Stomach (tissue), 9 donors: ENCODE results near the gene UBE2U. TPM values are rescaled to one million over a fixed set of nuclear protein-coding genes. Genes with fewer than 3 reads are reported as not detected.

Experiments
- DNase-seq, 2 donors: peaks; one replicate each; pipeline versions ENCODE4 v3.0.0 to v3.0.0-alpha.2; 2013 to 2019
- H3K27ac ChIP-seq, 5 donors: fragments of 200-600 bp in 4 of 5; sonication (generic) in 4 of 5; one replicate each; pipeline ENCODE4 v1.5.1; 2013 to 2019; ENCODE audit warnings: mild to moderate bottlenecking in 1 of 5, moderate library complexity in 1 of 5
- H3K27me3 ChIP-seq, 3 donors: fragments of 200-600 bp; sonication (generic); one replicate each; pipeline ENCODE4 v1.5.1; 2017 to 2019; ENCODE audit warnings: mixed run types in 1 of 3
- H3K36me3 ChIP-seq, 4 donors: fragments of 200-600 bp; sonication (generic); 1 replicate in 3 of 4; 2 replicates in 1 of 4; pipeline ENCODE4 v1.5.1; 2016 to 2019
- H3K4me1 ChIP-seq, 4 donors: fragments of 200-600 bp; sonication (generic); one replicate each; pipeline ENCODE4 v1.5.1; 2016 to 2019
- H3K4me3 ChIP-seq, 4 donors: fragments of 200-600 bp; sonication (generic) in 3 of 4; one replicate each; pipeline ENCODE4 v1.5.1; 2016 to 2019; ENCODE audit warnings: mild to moderate bottlenecking in 1 of 4
- H3K9me3 ChIP-seq, 4 donors: fragments of 200-600 bp; sonication (generic); one replicate each; pipeline ENCODE4 v1.5.1; 2016 to 2019
- EP300 ChIP-seq: sonication (generic); formaldehyde crosslinking; IDR thresholded peaks from one replicate; pipeline ENCODE4 v1.6.1; 2017; ENCODE audit warnings: antibody characterized with exemption
- POLR2A ChIP-seq, 4 donors: fragments of 450-650 bp; IDR thresholded peaks; one replicate each; pipeline ENCODE4 v1.6.1; 2016; ENCODE audit warnings: antibody characterized with exemption in 4 of 4, control low read depth in 2 of 4, mild to moderate bottlenecking in 1 of 4, moderate library complexity in 1 of 4
- POLR2AphosphoS5 ChIP-seq, 3 donors: sonication (generic); formaldehyde crosslinking; IDR thresholded peaks; one replicate each; pipeline ENCODE4 v1.6.1; 2016; ENCODE audit warnings: antibody characterized with exemption in 3 of 3
- WGBS, 5 donors: extraction: QIAGEN DNeasy Blood & Tissue Kit in 3 of 5; methylation state at CpG; one replicate each; pipeline versions ENCODE4 v1.1.5 to v1.1.7; 2013 to 2018; 5-methylcytosine and 5-hydroxymethylcytosine counted together
- intact Hi-C: fragments of 100-400 bp; cut with DNase I; formaldehyde crosslinking; loops from one replicate; pipeline ENCODE4 v1.15.1; 2023; ENCODE audit warnings: low total_unique reads
- polyA plus RNA-seq, 3 donors: library from polyadenylated mRNA; stranded (reverse); fragments of 200-250 nt; gene quantifications; one replicate each; pipeline ENCODE4 v1.2.3, GENCODE V29; 2013
- total RNA-seq, 5 donors: library from RNA; depleted of rRNA; stranded (reverse); fragments of >200 nt; gene quantifications; one replicate each; pipeline versions ENCODE4 v1.1.0 to v1.2.3, GENCODE V29; 2014 to 2016
- TF ChIP-seq, protein P1 (sequence below), 7 experiments: fragments of 450-650 bp in 4 of 7; fragments of 200-600 bp in 3 of 7; sonication (generic) in 3 of 7; IDR thresholded peaks; one replicate each; pipeline ENCODE4 v1.5.1; 2016 to 2019; ENCODE audit warnings: antibody characterized with exemption in 7 of 7, control low read depth in 2 of 7, mild to moderate bottlenecking in 1 of 7
- donor health status: healthy with polysubstance abuse.
- donor health status: Bipolar disorder and iron deficiency.
- donor health status: healthy.

Gene UBE2U
- total and polyA plus RNA-seq, 8 donors = 0.08 TPM; not detected in 7

- intact Hi-C loops = no loop called here
- DNase-seq = peak in 1 of 2 donors; percentile 63
- peaks cover 2 to 11% (median 2%) of the 10 kb centered on the region in 4 donors for H3K36me3 ChIP-seq
- H3K4me3 ChIP-seq = no peak overlapping the region
- TF ChIP-seq, protein P1, sequence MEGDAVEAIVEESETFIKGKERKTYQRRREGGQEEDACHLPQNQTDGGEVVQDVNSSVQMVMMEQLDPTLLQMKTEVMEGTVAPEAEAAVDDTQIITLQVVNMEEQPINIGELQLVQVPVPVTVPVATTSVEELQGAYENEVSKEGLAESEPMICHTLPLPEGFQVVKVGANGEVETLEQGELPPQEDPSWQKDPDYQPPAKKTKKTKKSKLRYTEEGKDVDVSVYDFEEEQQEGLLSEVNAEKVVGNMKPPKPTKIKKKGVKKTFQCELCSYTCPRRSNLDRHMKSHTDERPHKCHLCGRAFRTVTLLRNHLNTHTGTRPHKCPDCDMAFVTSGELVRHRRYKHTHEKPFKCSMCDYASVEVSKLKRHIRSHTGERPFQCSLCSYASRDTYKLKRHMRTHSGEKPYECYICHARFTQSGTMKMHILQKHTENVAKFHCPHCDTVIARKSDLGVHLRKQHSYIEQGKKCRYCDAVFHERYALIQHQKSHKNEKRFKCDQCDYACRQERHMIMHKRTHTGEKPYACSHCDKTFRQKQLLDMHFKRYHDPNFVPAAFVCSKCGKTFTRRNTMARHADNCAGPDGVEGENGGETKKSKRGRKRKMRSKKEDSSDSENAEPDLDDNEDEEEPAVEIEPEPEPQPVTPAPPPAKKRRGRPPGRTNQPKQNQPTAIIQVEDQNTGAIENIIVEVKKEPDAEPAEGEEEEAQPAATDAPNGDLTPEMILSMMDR (IDR thresholded peaks at IDR 0.05) = no peak
- TF ChIP-seq EP300 = no peak
- no peak for TF ChIP-seq POLR2A (IDR thresholded peaks at IDR 0.05)
- TF ChIP-seq POLR2AphosphoS5 (IDR thresholded peaks at IDR 0.05) = no peak
- 59 to 75% (median 71%) methylated on average over 5 of the region's 5 CpGs for WGBS, 5 donors
- no peaks in the 10 kb centered on the region for H3K9me3 ChIP-seq
- H3K4me1 ChIP-seq = peaks cover 0 to 21% (median 10%) of the 10 kb centered on the region in 4 donors
- no peaks in the 10 kb centered on the region for H3K27me3 ChIP-seq
- peak overlapping the region in 1 of 5 donors; percentile 16 for H3K27ac ChIP-seq
These were observed 19.9 kb upstream of the UBE2U start for GRCh38 chr1:64183395-64184002.

DNA sequence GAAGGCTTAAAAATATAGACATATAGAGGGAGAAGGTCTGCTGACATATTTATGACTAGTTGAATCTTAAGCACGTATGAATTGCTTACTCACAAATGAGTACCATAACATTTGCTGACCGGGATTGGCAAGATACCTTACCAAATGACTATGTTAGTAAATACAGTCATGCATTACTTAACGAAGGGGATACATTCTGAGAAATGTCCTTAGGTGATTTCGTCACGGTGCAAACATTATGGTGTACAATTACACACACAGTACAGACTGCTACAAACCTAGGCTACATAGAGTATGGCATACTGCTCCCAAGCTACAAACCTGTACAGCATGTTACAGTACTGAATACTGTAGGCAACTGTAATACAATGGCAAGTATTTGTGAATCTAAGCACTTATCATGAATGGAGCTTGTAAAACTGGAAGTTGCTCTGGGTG lies 19.4 kb upstream of the UBE2U start:
- peak in 1 of 2 donors; percentile 54 for DNase-seq
- Histone ChIP-seq H3K36me3 (peaks cover 0 to 5% (median 0%) of the 10 kb centered on the region in 4 donors), H3K27me3 (no peaks in the 10 kb centered on the region), H3K9me3 (no peaks in the 10 kb centered on the region), H3K4me3 (no peak overlapping the region), H3K4me1 (peaks cover 0 to 21% (median 10%) of the 10 kb centered on the region in 4 donors), H3K27ac (peak overlapping the region in 1 of 5 donors; percentile 16)
- TF ChIP-seq EP300 (no peak), POLR2AphosphoS5 (IDR thresholded peaks at IDR 0.05) (no peak)
- TF ChIP-seq, protein P1 (IDR thresholded peaks at IDR 0.05) = no peak
- WGBS, 5 donors = 44 to 63% (median 53%) methylated on average over 5 of the region's 5 CpGs
- intact Hi-C loops = no loop called here

DNA sequence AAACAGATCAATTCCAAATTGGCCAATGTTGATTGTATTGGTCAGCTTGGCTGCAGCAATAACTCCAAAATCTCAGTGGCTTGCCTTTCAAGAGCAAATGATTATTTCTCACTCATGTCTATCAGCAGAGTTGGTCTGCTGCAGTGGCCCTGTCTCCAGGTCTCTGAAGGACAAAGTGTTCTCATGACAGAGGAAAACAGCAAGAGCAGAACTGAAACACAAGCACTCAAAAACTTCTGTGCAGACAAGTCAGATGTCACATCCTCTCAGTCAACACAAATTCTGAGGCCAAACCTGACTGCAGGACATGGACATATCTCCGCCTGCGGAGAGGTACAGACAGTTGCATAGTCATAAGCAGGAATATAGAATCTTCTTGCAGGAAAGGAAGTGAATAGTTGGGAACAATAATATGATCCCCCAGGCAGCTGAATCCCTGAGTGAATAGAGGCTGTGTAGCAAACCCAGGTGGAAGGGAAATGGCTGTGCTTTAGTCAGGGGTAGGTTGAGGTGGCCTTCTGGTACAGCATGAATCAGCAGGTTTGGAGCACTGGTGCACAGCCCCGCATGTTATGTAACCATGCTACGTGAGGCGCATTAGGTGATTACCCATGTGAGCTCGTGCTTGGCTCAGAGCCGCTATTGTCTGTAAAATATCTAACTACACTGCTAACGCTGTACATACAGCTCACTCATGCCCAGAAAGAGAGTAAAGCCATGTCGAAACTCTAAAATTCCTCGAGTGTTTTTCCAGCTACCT lies 17.1 kb upstream of the UBE2U start:
- Histone ChIP-seq H3K4me1 (peaks cover 0 to 21% (median 10%) of the 10 kb centered on the region in 4 donors), H3K9me3 (no peaks in the 10 kb centered on the region), H3K27ac (peak overlapping the region in 4 of 5 donors; percentile 4 to 60 (median 39)), H3K36me3 (no peaks in the 10 kb centered on the region), H3K27me3 (no peaks in the 10 kb centered on the region), H3K4me3 (no peak overlapping the region)
- DNase-seq = peak; percentile 46 to 94
- TF ChIP-seq POLR2AphosphoS5 (IDR thresholded peaks at IDR 0.05) (peak in 2 of 3 donors; percentile 46 to 67), EP300 (no peak)
- 55 to 85% (median 79%) methylated on average over 10 of the region's 10 CpGs for WGBS, 5 donors
- intact Hi-C loops = no loop called here

DNA sequence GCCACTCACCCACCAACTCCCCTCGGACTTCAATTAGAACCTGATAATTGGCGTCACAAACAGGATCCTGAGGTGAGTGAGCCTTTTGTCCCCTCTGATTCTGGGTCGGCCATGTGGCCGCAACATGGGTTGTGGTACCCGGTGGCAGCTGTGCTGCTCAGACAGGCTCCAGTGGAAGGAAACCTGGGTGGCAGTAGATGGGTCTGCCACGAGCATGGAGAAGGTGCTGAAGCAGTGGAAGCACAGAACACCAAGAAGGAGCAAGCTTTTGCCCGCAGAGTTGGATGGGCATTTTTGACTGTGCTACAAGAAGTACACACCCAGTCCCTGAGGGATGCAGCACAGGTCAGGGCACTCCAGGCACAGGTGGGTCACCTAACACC lies 16.5 kb upstream of the UBE2U start:
- Histone ChIP-seq H3K36me3 (no peaks in the 10 kb centered on the region), H3K4me1 (peaks cover 0 to 21% (median 10%) of the 10 kb centered on the region in 4 donors), H3K4me3 (no peak overlapping the region), H3K27me3 (no peaks in the 10 kb centered on the region), H3K9me3 (no peaks in the 10 kb centered on the region), H3K27ac (peak overlapping the region in 3 of 5 donors; percentile 20 to 60 (median 58))
- TF ChIP-seq, protein P1 (IDR thresholded peaks at IDR 0.05) = no peak
- no peak for TF ChIP-seq POLR2A (IDR thresholded peaks at IDR 0.05)
- DNase-seq = no peak
- intact Hi-C loops = no loop called here
- WGBS, 5 donors = 62 to 92% (median 80%) methylated on average over 7 of the region's 7 CpGs
